Lung microvascular endothelial cell (primary cell): ENCODE measurements around the gene KRTAP2-4. TPM values are rescaled to one million over a fixed set of nuclear protein-coding genes. Genes with fewer than 3 reads are reported as not detected.
"Not testable (repeated sequence)": the region's sequence is repeated elsewhere in the genome, so short reads cannot be mapped to it uniquely, and the experiment has no call there.

Experiments
- DNase-seq, 2 donors: peaks; one replicate each; pipeline versions ENCODE4 v3.0.0 to v3.0.0-alpha.2; 2010; ENCODE audit warnings: low read depth in 2 of 2
- total RNA-seq: library from RNA; depleted of rRNA; stranded (reverse); fragments of >200 nt; gene quantifications from 2 replicates; pipeline ENCODE4 v1.2.1, GENCODE V29; 2014

KRTAP2-4 gene
- not detected in 2 replicates for total RNA-seq

- DNase-seq, result no peak
Observed at GRCh38 chr17:41065829-41066624, at the start of gene KRTAP2-4. Gene KRTAP2-4 (minus strand): TSS chr17:41065879. CDS start chr17:41065845, 34 bp downstream.

DNA sequence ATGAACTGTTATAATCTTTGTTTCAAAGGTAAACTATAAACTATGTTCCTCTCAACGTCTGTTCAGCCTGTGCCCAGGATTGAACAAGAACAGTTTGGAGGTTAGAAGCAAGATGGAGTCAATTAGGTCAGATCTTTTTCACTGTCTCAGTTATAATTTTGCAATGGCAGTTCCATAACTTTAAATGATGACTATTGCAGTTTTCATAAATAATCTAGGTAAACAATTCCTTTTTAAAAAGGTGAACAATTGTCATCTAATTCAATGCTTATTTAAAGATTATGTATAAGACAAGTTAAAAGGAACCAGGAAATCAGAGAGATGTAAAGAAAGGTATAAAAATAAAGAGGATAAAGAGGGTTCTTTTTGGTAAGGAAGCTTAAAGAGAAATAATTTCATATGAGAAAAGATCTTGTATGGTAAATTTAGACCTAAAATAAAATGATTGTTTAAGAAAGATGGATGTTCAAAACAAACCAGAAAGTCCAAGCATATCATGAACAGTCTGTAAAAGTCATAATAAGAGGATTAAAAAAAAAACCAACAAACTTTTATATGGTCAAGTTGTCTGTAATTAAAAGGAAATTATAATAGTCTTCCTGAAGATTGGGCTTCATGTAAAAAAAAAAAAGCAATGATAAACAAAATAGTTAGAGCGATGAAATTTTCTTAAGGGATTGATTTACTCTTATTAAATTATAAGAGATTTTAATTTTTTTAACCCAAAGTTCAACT lies 45.6 kb upstream of the KRTAP2-4 start:
- no peak for DNase-seq

DNA sequence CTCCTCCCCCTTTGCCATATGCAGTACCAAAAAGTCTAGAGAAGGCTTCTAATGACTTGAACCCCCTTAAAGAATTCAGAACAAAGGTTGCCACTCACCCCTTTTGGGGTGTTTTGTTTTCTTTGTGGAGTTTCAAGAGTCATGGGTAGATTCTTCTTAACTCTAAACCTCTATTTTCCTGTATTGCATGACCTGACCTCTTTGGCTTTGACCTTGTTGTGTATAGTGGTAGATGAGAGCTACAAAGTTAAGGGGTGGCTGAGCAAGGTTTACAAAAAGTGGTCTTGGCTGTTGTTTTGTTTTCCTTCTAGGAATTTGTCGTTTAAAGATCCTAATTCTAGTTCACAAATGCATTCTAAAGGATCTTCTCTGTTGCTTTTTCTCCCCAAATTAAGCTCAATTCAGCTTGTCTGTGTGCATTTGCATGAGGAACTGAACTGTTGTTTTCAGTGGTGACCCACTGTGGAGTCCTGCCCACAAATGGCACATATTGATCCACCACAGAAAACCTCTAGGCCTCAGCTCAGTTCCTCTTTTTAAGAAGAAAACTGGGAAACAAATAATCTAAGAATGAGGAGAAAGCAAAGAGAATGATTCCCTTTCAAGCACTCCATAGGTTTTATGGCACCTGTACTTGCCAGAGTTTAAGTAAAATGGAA lies 43.2 kb upstream of the KRTAP2-4 start:
- not testable (repeated sequence) for DNase-seq

DNA sequence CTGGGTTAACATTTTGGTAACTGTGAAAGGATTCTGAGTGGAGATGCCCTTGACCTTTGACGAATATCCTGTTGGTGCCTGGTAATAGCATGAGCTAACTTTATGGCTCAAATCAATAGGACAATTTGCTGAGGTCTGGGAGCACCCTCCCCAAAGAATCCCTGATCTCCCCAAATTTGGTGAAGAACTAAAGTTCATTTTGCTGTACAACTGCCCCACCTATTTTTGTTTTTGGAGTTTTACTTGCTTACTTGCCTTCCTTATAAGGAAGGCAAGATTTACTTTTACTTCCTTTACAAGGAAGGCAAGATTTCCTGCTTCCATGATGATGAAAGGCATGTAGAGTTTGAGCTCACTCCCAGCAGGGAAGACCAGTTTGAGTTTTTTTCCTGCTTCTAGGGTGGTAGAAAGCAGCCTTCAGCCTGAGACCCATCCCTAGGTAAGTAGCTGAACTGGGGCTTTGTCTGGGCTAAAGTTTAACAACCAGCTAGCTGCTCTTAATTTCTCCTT lies 42.3 kb upstream of the KRTAP2-4 start:
- no peak for DNase-seq

- DNase-seq, result not testable (repeated sequence)
Observed at GRCh38 chr17:41105347-41105746, 39.7 kb upstream of the KRTAP2-4 start, which contains the start of gene KRTAP4-9. Gene KRTAP4-9 (plus strand): TSS chr17:41105389. CDS start chr17:41105389, 0 bp downstream.

DNA sequence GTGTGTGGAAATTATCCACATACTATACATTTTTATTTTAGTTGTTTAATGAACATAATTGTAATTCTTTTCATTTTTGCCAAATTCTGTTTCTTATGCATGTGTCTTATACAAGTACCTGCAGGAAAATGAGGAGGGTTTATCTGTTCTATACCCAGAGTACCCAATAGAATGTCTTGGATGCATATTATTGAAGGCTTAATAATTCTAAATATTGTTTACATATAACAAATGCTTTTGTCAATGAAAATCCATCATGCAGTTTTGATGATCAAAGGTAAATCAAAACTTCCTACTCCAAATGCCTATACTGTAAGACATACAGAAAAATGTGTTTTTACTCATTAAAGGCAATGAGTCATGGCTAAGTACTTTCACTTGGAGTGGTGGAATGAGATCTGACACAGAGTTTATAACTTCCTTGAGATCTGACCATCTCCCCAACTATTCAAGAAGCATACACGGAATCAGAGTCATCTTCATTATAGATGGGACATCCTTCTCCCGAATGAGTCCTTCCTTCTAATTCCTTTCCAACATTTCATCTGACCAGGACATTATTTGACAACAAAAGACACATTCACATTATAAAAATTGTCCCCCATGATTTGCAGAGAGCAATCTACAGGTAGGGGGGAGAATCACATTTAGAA lies 38.8 kb upstream of the KRTAP2-4 start:
- DNase-seq, result peak in 1 of 2 donors; percentile 24

GRCh38 chr17:41103896-41104295 lies 38.2 kb upstream of the KRTAP2-4 start:
- no peak for DNase-seq

DNA sequence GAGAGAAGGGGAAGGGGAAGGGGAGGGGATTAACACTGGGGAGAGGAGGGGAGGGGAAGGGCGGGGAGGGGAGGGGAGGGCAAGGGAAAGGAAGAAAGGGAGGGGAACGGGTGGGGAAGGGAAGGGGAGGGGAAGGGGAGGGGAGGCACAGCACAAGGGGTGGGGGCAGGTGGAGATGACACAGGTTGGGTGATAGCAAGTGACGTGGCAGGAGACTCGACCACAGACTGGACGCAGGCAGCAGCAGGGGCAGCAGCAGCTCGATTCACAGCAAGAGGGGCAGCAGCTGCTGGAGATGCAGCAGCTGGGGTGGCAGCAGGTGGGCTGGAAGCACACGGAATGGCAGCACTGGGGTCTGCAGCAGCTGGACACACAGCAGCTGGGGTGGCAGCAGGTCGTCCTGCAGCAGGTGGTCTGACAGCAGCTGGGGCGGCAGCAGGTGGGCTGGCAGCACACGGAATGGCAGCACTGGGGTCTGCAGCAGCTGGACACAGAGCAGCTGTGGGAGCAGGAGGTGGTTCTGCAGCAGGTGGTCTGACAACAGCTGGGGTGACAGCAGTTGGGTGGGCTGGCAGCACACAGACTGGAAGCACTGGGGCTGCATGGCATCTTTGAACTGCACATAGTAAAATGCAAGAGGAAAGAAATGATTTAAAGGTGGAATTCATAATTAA lies 36.0 kb upstream of the KRTAP2-4 start, which contains the start of gene KRTAP4-16:
Gene KRTAP4-16 (minus strand): TSS at position 624 of the 674 bp plus-strand sequence. CDS start 0 bp downstream, at position 624.
- DNase-seq, result no peak

DNA sequence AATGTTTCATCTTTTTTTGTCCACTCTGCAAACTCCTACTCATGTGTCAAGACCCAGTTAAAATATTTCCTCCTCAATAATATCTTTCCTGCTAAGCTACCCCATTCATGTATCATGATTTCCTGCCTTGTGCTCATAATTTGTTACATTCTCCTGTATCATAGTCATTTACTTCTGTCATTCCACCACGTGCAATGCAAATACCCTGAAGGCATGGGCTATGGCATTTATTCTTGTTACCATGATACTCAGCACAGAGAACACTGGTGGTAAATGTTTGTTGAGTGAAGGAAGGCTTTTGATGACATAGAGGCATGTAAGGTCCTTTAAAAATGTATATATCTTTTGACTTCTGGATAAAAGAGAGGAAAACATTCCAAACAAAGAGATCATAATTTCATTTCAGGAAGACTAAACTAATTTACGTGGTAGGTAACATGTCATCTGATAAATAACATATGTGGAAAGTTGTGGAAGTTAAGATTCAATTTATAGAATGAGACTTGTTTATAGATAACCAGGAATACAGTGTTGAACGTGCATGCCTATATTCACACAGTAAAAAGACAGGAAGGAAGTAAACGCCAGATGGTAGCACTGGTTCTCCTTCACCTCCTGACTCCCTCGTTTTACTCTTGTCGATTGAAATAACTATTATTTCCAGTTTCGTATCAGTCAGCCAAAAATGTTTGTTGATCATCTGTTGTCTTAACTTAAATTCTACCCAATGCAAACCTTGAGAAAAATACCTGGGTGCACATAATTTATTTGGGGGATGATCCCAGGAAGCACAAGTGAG lies 34.2 kb upstream of the KRTAP2-4 start:
- peak; percentile 46 to 48 for DNase-seq

- DNase-seq, result no peak
Observed at GRCh38 chr17:41098481-41098880, 32.8 kb upstream of the KRTAP2-4 start.

DNA sequence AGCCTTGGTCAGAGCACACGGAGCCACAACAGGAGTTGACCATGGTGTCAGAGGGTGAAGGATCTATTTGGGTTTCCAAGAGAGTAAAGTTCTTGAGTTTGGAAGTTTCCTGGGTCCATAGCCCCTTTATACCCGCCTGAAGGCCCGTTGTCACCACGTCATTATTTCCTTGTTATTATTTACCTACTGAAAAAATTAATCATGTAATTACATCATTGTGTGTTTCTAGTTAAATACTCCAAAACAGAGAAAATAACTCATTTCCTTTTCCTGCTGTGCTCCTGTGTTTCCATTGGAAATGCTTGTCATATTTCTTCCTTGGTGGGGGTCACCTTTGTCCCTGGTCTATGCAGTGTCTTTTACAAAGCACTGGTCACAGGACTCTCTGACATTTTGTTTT lies 32.4 kb upstream of the KRTAP2-4 start, which contains the start of gene KRTAP4-8:
Gene KRTAP4-8 (minus strand): TSS at position 101 of the 400 bp plus-strand sequence. CDS start 58 bp downstream, at position 43.
- no peak for DNase-seq

DNA sequence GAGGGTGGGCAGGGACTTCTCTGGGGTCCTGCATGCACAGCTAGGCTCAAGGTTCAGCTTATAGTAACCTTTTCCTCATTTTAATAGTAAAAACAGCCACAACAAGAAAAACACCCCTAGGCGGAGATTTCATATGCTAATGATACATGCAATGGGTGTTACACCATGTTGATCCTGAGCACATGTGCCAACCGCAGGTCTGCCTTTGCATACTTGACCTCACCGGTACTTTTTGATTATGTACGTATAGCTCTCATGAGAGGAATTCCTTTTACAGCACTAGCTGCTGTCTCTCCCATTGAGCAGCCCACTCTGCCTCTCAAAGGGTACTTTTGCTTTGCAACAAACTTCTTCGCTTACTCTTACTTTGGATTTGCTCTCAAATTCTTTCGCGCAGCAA lies 30.4 kb upstream of the KRTAP2-4 start:
- DNase-seq, result no peak

- not testable (repeated sequence) for DNase-seq
Observed at GRCh38 chr17:41088760-41089352, 23.2 kb upstream of the KRTAP2-4 start.

DNA sequence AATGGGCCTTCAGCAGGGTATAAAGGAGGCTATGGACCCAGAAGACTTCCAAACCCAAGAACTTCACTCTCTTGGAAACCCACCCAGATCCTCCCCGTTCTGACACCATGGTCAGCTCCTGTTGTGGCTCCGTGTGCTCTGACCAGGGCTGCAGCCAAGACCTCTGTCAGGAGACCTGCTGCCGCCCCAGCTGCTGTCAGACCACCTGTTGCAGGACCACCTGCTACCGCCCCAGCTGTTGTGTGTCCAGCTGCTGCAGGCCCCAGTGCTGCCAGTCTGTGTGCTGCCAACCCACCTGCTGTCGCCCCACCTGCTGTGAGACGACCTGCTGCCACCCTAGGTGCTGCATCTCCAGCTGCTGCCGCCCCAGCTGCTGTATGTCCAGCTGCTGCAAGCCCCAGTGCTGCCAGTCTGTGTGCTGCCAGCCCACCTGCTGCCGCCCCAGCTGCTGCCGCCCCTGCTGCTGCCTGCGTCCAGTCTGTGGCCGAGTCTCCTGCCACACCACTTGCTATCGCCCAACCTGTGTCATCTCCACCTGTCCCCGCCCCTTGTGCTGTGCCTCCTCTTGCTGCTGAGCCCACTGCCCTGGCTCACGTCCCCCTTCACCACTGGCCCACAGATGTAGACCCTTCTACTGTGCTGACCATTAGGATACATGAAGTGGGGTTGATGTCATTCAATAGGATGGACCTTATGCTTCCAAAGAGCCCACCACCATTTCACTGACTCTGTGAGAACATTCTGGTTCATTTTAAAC lies 18.6 kb upstream of the KRTAP2-4 start, which contains the start of gene KRTAP4-7:
Gene KRTAP4-7 (plus strand): TSS at position 51 of the 757 bp plus-strand sequence. CDS start 57 bp downstream, at position 108.
- not testable (repeated sequence) for DNase-seq

- DNase-seq, result not testable (repeated sequence)
Observed at GRCh38 chr17:41083427-41083826, 17.7 kb upstream of the KRTAP2-4 start.

DNA sequence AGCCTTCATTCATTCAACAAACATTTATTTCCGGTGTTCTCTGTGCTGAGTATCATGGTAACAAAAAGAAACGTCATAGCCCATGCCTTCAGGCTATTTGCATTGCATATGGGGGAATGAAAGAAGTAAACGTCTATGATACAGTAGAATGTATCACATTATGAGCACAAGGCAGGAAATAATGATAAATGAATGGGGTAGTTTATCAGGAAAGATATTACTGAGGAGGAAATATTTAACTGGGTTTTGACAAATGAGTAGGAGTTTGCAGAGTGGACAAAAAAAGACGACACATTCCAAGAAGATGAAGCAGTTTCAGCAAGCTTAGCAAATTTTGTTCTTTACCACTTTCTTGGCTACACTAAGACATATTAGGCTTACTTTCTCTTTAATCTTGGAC lies 16.9 kb upstream of the KRTAP2-4 start:
- DNase-seq, result no peak

DNA sequence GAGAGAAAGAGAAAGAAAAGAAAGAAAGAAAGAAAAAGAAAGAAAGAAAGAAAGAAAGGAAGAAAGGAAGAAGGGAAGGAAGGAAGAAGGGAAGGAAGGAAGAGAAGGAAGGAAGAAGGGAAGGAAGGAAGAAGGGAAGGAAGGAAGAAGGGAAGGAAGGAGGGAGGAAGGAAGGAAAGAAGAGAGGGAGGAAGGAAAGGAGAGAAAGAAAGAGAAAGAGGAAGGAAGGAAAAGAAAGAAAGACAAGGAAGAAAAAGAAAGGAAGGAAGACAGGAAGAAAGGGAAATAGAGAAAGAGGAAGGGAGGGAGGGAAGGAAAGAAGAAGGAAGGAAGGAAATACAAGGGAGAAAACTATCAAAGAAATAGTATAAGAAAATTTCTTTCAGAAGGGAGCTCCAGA lies 11.1 kb upstream of the KRTAP2-4 start:
- DNase-seq, result no peak

- DNase-seq, result no peak
Observed at GRCh38 chr17:41073676-41074075, 8.0 kb upstream of the KRTAP2-4 start.
